ENCODE measurements around the gene INAFM2. TPM values are rescaled to one million over a fixed set of nuclear protein-coding genes. Genes with fewer than 3 reads are reported as not detected.

Gene INAFM2
- polyA plus RNA-seq, 4 donors, result 13.1 to 22.2 (median 18.3) TPM

- no peak for DNase-seq (ENCODE audit: low read depth in 4 of 4, low spot score in 3 of 4)
Observed at GRCh38 chr15:40286794-40287193, 36.7 kb upstream of the INAFM2 start.

- DNase-seq (ENCODE audit: low read depth in 4 of 4, low spot score in 3 of 4), result no peak
Observed at GRCh38 chr15:40287505-40287904, 36.0 kb upstream of the INAFM2 start.

- DNase-seq (ENCODE audit: low read depth in 4 of 4, low spot score in 3 of 4), result no peak
Observed at GRCh38 chr15:40287968-40288367, 35.5 kb upstream of the INAFM2 start.

- DNase-seq (ENCODE audit: low read depth in 4 of 4, low spot score in 3 of 4), result no peak
Observed at GRCh38 chr15:40289140-40289775, 34.2 kb upstream of the INAFM2 start.

DNA sequence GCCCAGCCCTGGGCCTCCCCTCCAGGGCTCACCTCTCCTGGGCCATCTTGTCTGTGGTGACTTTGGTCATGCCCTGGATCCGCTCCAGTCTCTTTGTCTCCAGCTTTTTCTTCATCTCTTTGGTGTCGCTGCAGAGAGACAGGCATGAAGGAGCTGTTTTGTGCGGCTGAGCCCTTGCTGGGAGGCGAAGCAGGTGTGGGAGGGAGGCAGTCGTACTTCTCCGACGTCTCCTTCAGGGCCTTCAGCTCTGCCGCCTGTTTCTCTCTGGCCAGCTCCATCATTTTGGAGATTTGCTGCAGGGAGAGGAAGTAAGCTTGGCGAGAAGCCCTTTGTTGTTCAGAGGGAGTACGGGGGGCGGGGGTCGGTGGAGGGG is 33.0 kb upstream of the INAFM2 start:
- no peak for DNase-seq (ENCODE audit: low read depth in 4 of 4, low spot score in 3 of 4)

DNA sequence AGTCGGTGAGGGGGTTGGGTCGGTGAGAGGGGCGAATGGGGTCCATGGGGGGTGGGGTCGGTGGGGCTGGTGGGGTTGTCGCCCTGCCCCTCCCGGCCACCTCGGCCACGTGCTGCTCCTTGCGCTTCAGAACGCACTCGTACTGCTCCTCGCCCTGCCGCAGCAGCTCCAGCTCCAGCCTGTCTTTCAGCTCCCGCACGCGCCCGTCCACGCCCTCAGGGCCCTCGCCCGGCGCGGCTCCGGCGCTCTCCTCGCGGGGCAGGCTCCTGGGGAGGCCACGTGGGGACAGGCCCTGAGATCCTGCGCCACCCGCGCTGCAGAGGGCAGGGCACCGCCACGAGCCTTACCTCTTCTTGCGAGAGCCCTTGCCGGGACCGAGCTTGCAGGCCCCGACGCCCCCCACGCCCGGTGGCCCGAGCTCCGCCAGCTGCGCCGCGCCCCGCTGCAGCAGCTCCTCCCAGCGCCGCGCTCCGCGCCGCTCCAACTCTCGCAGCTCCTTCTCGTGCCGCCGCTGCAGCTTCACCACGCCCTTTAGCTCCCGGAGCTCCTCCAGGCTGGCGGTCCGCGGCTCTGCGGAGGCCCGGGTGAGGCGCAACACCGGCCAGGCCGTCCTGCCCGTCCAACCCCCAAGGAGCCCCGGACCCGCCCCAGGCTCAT is 32.4 kb upstream of the INAFM2 start:
- no peak for DNase-seq (ENCODE audit: low read depth in 4 of 4, low spot score in 3 of 4)

GRCh38 chr15:40292246-40292645 is 31.2 kb upstream of the INAFM2 start:
- DNase-seq (ENCODE audit: low read depth in 4 of 4, low spot score in 3 of 4), result no peak

DNA sequence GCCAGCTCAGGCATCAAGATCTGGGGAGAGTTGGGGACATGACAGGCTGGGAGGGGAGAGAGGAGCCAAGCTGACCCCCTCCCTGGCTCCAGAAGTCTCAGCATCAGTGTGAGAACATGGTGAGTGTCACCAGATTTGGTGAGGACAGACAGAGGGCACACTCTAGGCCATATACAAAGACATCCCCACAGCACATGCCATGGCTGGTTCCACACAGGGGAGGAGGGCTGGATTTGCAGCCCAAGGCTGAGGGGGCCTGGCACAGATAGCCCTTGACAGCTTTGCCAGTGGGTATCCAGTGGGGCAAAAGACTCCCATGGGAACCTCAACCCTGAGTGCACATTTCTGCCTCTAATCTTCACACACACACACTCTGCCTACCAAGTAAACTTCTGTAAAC is 30.5 kb upstream of the INAFM2 start:
- no peak for DNase-seq (ENCODE audit: low read depth in 4 of 4, low spot score in 3 of 4)

DNA sequence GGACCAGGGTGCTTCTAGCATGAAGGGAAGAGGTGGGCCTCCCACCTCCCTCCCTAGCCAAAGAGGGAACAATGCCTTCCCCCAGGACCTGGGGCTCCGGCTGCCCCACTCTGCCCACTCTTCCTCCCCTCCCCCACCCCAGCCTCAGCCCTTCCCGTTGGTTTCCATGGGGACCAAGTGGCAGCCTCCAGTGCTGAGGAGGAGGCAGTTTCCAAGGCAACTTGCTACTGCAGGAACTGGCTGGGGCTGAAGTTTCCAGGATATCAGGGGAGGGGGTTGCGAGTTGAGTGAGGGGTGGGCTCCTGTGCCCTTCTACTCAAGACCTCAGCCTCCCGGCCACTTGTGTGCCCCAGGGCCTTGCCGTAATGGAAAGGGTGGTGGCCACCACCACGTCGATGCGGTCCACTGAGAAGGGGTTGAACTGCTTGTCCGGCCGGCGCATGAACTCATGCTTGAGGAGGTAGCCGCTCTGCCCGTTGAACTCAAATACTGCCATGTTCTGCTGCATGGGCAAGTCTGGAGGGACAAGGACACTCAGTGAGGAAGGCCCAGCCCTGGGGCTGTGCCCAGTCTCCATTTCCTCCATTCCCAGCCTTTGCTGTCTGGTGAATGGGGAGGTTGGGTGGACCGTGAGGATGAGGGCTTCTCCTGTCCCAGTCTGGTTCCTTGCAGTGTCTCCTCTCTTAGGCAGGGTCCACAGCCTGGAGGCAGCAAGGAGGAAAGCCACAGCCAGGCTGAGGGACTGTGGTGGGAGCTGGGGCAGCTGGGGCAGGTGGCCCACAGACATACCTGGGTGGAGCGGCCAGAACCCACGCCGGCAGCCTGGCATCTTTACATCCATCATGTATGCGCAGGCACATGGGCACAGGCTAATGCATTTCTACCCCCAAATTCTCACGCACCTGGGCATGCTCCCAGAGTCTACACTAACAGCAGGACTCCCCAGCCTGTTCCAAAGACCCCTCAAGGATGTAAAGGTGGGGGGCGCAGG is 29.3 kb upstream of the INAFM2 start:
- no peak for DNase-seq (ENCODE audit: low read depth in 4 of 4, low spot score in 3 of 4)

DNA sequence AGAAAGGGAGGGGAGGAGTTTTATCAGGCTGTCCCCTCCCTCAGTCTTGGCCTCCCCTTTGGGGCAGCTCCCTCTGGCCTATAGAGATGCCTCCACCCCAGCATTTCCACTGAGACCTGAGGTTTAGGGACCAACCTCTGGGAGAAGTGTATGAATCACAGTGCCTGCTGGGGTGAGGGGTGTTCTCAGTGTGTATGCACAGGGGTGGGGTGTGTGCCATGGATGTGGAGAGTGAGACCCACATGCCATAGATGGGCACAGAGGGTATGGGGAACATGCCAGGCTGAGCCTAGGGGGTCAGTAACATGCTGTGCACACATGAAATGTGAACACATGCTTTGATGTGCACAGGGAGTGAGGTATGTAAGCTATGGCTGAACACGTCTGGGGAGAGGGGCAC is 28.2 kb upstream of the INAFM2 start:
- DNase-seq (ENCODE audit: low read depth in 4 of 4, low spot score in 3 of 4), result no peak

DNA sequence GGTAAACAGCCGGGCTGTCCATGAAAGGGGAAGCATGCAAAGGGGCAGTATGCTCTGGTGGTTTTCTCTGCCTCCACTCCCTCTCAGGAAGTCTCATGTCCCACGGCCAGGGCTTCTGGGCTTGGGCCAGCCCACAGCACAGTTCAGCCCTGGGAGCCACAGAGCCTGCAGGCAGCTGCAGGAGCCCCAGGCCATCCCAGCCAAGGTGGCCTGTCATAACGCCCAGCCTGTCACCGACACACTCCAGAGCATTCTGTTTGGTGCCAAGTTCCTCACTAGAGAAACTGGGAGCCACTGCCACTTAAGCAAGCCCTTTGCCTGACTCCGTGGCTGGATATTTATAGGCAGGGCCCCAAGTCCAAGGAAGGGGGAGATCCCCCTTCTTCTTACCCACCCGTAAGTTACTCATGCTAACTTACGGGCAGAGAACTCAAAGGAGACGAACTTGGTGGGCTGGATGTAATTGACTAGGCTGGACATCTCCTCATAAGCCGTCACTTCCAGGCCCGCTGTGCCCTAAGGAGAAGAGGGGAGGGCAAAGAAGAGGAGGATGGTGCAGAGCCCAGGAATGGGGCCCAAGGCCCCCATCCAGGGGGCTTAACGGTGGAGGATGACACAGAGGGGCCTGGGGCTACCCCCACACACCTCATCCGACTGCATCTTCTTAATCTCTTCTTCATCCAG is 27.5 kb upstream of the INAFM2 start:
- no peak for DNase-seq (ENCODE audit: low read depth in 4 of 4, low spot score in 3 of 4)

- no peak for DNase-seq (ENCODE audit: low read depth in 4 of 4, low spot score in 3 of 4)
Observed at GRCh38 chr15:40296561-40297230, 26.8 kb upstream of the INAFM2 start.

DNA sequence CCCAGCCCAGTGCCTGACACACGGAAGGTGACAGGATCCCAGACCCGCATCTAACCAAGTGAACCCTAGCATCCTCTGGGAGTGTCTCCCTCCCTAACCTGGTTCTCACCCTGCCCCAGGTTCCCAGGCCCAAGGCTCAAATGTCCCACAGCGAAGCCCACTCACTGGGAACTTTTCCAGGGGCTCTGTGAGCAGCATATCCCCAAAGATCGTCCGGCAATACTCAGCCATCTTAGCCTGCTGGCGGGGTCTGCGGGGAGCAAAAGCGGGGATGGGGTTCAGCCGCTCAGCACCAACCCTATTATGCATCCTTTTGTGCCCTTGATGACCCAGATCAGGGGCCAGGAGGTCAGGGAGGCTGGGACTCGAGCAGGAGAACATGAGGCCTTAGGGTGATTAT is 26.1 kb upstream of the INAFM2 start:
- no peak for DNase-seq (ENCODE audit: low read depth in 4 of 4, low spot score in 3 of 4)

DNA sequence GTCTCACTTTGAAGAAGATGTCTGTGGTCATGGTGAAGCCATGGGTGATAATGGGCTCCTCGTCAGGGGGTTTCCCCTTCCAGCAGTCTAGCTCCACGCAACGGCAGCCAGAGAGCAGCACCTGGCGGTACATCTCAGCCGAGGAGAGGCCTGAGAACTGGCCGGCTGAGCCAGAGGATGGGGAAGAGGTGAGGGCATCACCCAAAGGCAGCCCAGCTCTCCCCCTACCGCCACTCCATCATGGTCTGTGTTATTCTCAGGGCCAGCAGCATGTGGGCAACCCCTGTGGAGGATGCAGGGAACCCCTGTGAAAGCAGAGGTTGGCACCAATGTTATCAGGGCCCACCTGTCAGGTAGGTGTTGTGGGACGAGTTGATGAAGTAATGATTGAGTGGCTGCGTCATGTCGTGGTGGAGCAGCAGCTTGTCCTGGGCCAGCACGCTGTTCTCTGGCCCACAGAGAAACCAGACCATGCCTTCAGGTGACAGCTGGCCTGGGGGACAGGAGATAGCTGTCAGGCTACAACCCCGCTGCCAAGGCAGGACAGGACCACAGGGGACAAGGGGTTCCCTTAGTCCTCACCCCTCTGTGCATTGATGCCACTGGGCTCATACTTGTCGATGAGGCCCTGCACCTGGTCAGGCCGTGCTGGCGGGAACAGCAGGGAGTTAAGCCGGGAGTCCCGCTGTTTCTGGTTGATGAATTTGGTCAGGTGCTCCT is 25.1 kb upstream of the INAFM2 start:
- DNase-seq (ENCODE audit: low read depth in 4 of 4, low spot score in 3 of 4), result no peak

- no peak for DNase-seq (ENCODE audit: low read depth in 4 of 4, low spot score in 3 of 4)
Observed at GRCh38 chr15:40300367-40300766, 23.1 kb upstream of the INAFM2 start.

GRCh38 chr15:40300771-40301170 is 22.7 kb upstream of the INAFM2 start:
- DNase-seq (ENCODE audit: low read depth in 4 of 4, low spot score in 3 of 4), result no peak

DNA sequence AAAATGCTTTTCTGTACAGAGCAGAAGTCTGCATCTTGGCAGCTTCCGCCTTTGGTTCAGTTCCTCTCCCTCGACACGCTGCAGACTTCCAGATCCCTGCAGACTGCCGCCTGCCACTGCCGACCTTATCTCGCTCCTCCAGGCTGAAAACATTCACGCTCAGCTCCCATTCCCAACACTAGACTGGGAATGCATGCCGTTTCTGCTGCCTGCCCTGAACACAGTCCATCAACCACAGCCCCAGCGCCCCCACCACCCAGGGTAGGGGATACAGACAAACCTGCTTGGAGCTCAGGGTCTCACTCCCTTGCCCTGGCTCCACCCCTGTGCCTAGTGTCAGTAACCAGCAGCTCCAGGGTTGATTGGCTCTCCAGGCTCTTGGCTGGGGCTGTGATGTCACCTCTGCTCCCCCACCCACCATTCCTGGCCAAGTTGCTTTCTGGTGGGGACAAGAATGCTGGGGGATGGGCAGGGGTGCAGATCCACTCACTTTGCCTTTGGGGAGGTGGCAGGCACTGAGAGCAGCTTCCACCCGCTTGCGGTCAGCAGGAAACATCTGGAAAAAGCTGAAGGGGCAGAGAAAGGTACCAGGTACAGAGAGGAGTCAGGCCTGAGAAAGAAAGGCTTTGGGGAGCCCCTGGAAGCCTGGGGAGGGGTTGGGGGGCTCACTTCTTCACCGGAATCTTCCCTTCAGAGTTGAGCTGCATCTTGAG is 21.9 kb upstream of the INAFM2 start:
- no peak for DNase-seq (ENCODE audit: low read depth in 4 of 4, low spot score in 3 of 4)

GRCh38 chr15:40302288-40302886 is 21.1 kb upstream of the INAFM2 start:
- no peak for DNase-seq (ENCODE audit: low read depth in 4 of 4, low spot score in 3 of 4)

DNA sequence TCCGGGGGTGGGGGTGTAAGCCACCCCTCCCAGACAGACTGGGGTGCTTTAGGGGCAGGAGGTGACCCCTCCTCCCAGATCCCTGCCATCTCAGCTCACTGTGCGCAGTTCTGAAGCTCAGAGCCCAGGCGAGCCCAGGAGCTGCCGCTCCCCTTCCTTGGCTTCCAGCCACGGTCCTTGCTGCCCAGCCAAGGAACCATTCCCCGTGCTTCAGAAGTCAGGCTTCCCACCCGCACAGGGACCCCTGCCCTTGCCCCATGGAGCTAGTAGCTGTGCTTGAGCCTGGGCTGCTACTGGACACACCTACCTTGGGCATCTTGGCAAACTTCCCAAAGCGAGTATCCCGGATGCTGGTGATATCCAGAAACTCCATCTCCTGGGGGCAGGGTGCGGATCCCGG is 20.5 kb upstream of the INAFM2 start:
- no peak for DNase-seq (ENCODE audit: low read depth in 4 of 4, low spot score in 3 of 4)

All from left renal pelvis (tissue), 4 donors.